SK-N-SH (cell line): ENCODE data around the gene GIMAP2. TPM values are rescaled to one million over a fixed set of nuclear protein-coding genes. Genes with fewer than 3 reads are reported as not detected.

ENCODE experiments used
- CTCF ChIA-PET: fragments of 300-600, 350-600 bp; formaldehyde crosslinking; extraction: SDS; loops from one replicate; lab custom pipeline; 2021; lab: Yijun Ruan, JAX
- POLR2A ChIA-PET: fragments of 350-600 bp; sonication (Branson Sonifier 250); formaldehyde crosslinking; extraction: SDS; loops from one replicate; lab custom pipeline; 2020; ENCODE audit warnings: antibody characterized with exemption, inconsistent platforms; lab: Yijun Ruan, JAX
- DNase-seq: peaks from one replicate; pipeline ENCODE4 v3.0.0; 2012
- H2AFZ ChIP-seq: fragments of 200-600 bp; sonication (generic); 2 replicates; pipeline ENCODE4 v1.8.1; 2016; ENCODE audit warnings: antibody characterized with exemption, mild to moderate bottlenecking, low read depth
- H3F3A ChIP-seq: fragments of 200-600 bp; sonication (generic); replicated peaks from 2 replicates; pipeline ENCODE3; 2016; ENCODE audit warnings: antibody characterized with exemption, mild to moderate bottlenecking; ENCODE audit not compliant: insufficient read depth
- H3K27ac ChIP-seq, 2 experiments: fragments of 200-500 bp in 1 of 2; fragments of 200-600 bp in 1 of 2; sonication (Bioruptor generic) in 1 of 2; sonication (generic), shearing (Covaris generic) in 1 of 2; 2 replicates each; pipeline versions ENCODE4 v1.5.1 to v1.6.1; 2014 to 2016; ENCODE audit warnings: low read depth in 2 of 2, inconsistent platforms in 1 of 2, low read length in 1 of 2, mild to moderate bottlenecking in 1 of 2, mixed read lengths in 1 of 2
- H3K27me3 ChIP-seq: fragments of 200-600 bp; sonication (generic), shearing (Covaris generic); 2 replicates; pipeline ENCODE4 v1.6.1; 2016; ENCODE audit warnings: mixed run types; ENCODE audit not compliant: insufficient read depth
- H3K36me3 ChIP-seq, 2 experiments: fragments of 200-500 bp in 1 of 2; fragments of 200-600 bp in 1 of 2; sonication (Bioruptor generic) in 1 of 2; sonication (generic) in 1 of 2; replicated peaks in 1 of 2; 2 replicates each; pipeline versions ENCODE3 to v1.5.1; 2014 to 2016; ENCODE audit warnings: low read length in 1 of 2, mild to moderate bottlenecking in 1 of 2; ENCODE audit not compliant: insufficient read depth in 2 of 2, control insufficient read depth in 1 of 2
- H3K4me1 ChIP-seq, 2 experiments: fragments of 200-500 bp in 1 of 2; fragments of 200-600 bp in 1 of 2; sonication (Bioruptor generic) in 1 of 2; sonication (generic), shearing (Covaris generic) in 1 of 2; 2 replicates each; pipeline versions ENCODE4 v1.5.1 to v1.6.1; 2014 to 2016; ENCODE audit warnings: low read depth in 1 of 2, low read length in 1 of 2, mixed run types in 1 of 2; ENCODE audit not compliant: insufficient read depth in 2 of 2, control insufficient read depth in 1 of 2
- H3K4me2 ChIP-seq: fragments of 200-600 bp; sonication (generic), shearing (Covaris generic); 2 replicates; pipeline ENCODE4 v1.6.1; 2017; ENCODE audit warnings: mixed run types
- H3K4me3 ChIP-seq, 2 experiments: fragments of 200-500 bp in 1 of 2; fragments of 200-600 bp in 1 of 2; sonication (Bioruptor generic) in 1 of 2; sonication (generic), shearing (Covaris generic) in 1 of 2; 2 replicates each; pipeline versions ENCODE4 v1.5.1 to v1.8.1; 2014 to 2016; ENCODE audit warnings: low read depth in 2 of 2, inconsistent platforms in 1 of 2, low read length in 1 of 2, mild to moderate bottlenecking in 1 of 2, mixed read lengths in 1 of 2, moderate library complexity in 1 of 2
- H3K79me2 ChIP-seq: fragments of 200-600 bp; sonication (generic); 2 replicates; pipeline ENCODE4 v1.8.1; 2017; ENCODE audit warnings: mild to moderate bottlenecking; ENCODE audit not compliant: insufficient read depth
- H3K9ac ChIP-seq: fragments of 200-600 bp; sonication (generic); 2 replicates; pipeline ENCODE4 v1.6.1; 2017; ENCODE audit warnings: mixed run types
- H3K9me2 ChIP-seq: fragments of 200-600 bp; sonication (generic); 2 replicates; pipeline ENCODE4 v1.6.1; 2017; ENCODE audit warnings: mixed run types
- H3K9me3 ChIP-seq: fragments of 200-600 bp; sonication (generic); 2 replicates; pipeline ENCODE4 v1.6.1; 2017; ENCODE audit warnings: mixed run types, mild to moderate bottlenecking, moderate library complexity
- H4K20me1 ChIP-seq: fragments of 200-600 bp; sonication (generic); 2 replicates; pipeline ENCODE4 v1.6.1; 2017; ENCODE audit warnings: mild to moderate bottlenecking, mixed run types; ENCODE audit not compliant: insufficient read depth
- ELF1 ChIP-seq: IDR thresholded peaks from 2 replicates; pipeline ENCODE4 v1.4.0; 2012
- FOXJ3 ChIP-seq: sonication (generic); formaldehyde crosslinking; IDR thresholded peaks from 2 replicates; pipeline ENCODE4 v1.5.1; 2020; ENCODE audit warnings: mild to moderate bottlenecking, missing genetic modification reagents
- GATA2 ChIP-seq: sonication (generic); formaldehyde crosslinking; IDR thresholded peaks from 2 replicates; pipeline ENCODE4 v1.5.0; 2020; ENCODE audit warnings: mild to moderate bottlenecking, missing genetic modification reagents
- POLR2AphosphoS5 ChIP-seq: IDR thresholded peaks from 2 replicates; pipeline ENCODE4 v1.6.1; 2012; ENCODE audit warnings: low read depth, low read length
- RAD21 ChIP-seq: IDR thresholded peaks from 2 replicates; pipeline ENCODE4 v1.6.1; 2012; ENCODE audit warnings: mild to moderate bottlenecking, low read length
- RFX5 ChIP-seq: IDR thresholded peaks from 2 replicates; pipeline ENCODE4 v1.6.1; 2012; ENCODE audit warnings: mild to moderate bottlenecking, improper control_type of control experiment, low read length
- RXRA ChIP-seq: IDR thresholded peaks from 2 replicates; pipeline ENCODE4 v1.4.0; 2012; ENCODE audit warnings: low read depth, mild to moderate bottlenecking, borderline replicate concordance
- SMC3 ChIP-seq: IDR thresholded peaks from 2 replicates; pipeline ENCODE4 v1.6.1; 2012; ENCODE audit warnings: low read depth, low read length, improper control_type of control experiment
- TAF1 ChIP-seq: IDR thresholded peaks from 2 replicates; pipeline ENCODE4 v1.6.1; 2012; ENCODE audit warnings: low read depth, mild to moderate bottlenecking, low read length, moderate library complexity, borderline replicate concordance
- WGBS: methylation state at CpG from one replicate; pipeline ENCODE4 v1.1.6; 2017; ENCODE audit warnings: low lambda C conversion rate; 5-methylcytosine and 5-hydroxymethylcytosine counted together
- polyA plus RNA-seq, 3 experiments: library from polyadenylated mRNA; depleted of rRNA; stranded (reverse); fragments of >200 nt; gene quantifications; 2 replicates each; pipeline ENCODE4 v1.2.3, GENCODE V29; 2012
- TF ChIP-seq, protein P1 (sequence below): fragments of 150-350 bp; IDR thresholded peaks from 2 replicates; pipeline ENCODE4 v1.6.1; 2017; ENCODE audit warnings: antibody characterized with exemption, low read length, low read depth, borderline replicate concordance
- TF ChIP-seq, protein P2 (sequence below): fragments of 150-350 bp; IDR thresholded peaks from 2 replicates; pipeline ENCODE4 v1.6.1; 2016; ENCODE audit warnings: mild to moderate bottlenecking, low read depth, low read length
- TF ChIP-seq, protein P3 (sequence below): IDR thresholded peaks from 2 replicates; pipeline ENCODE4 v1.4.0; 2012; ENCODE audit warnings: low read depth, borderline replicate concordance

GIMAP2 gene
- polyA plus RNA-seq, 1 of the 3 experiments (the other 2 are of a cell fraction) = 4.1 TPM

DNA sequence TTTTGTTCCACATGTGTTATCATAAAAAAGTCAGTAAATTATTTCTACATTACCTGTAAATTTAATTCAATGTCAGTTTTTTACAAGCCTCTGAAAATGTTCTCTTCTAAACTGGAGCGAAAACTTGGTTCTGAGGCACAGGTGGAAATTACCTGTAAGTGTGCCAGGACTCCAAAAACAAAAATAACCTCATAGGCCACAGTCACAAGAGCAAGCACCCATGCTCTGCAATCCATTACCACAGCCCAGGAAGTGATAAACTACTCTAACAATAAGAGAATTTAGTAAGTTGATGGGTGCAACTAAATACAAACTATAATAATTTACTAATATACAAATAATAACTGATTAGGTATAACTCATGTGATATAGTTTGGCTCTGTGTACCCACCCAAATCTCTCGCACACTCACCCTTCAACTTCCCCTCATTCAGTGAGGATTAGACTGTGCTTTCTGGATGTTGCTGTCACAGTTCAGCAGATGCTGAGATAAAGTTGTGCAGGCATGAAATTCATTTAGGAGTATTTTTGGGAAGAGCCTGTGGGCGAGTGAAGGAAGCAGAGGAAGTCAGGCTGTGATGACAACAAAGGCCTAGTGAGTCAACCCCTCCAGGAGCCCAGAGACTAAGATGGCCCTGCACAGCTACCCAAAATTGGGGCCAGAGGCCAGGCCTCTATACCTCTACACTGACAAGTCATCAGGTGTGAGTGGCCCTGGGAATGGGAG is 37.0 kb upstream of the GIMAP2 start:
- H3K4me2 ChIP-seq = no peak overlapping the region
- DNase-seq = no peak
- WGBS = 11% methylated on average over 3 of the region's 3 CpGs
- no peak overlapping the region for H3K9ac ChIP-seq
- CTCF ChIA-PET = interaction anchor here (1.2 kb wide), 1 partner anchor 9 kb away, joined by 3 read pairs; no protein-coding TSS in a partner anchor
- H3K36me3 ChIP-seq = no peaks in the 10 kb centered on the region
- no peaks in the 10 kb centered on the region for H3K9me2 ChIP-seq
- H3F3A ChIP-seq = no peaks in the 10 kb centered on the region
- H3K4me1 ChIP-seq = no peaks in the 10 kb centered on the region
- no peaks in the 10 kb centered on the region for H4K20me1 ChIP-seq
- no peaks in the 10 kb centered on the region for H3K79me2 ChIP-seq
- H3K27ac ChIP-seq = no peak overlapping the region
- no peaks in the 10 kb centered on the region for H3K27me3 ChIP-seq
- H3K4me3 ChIP-seq = no peak overlapping the region
- H2AFZ ChIP-seq = no peak overlapping the region
- TF ChIP-seq RAD21 (no peak), RXRA (no peak), ELF1 (no peak), RFX5 (no peak)
- TF ChIP-seq, protein P1, sequence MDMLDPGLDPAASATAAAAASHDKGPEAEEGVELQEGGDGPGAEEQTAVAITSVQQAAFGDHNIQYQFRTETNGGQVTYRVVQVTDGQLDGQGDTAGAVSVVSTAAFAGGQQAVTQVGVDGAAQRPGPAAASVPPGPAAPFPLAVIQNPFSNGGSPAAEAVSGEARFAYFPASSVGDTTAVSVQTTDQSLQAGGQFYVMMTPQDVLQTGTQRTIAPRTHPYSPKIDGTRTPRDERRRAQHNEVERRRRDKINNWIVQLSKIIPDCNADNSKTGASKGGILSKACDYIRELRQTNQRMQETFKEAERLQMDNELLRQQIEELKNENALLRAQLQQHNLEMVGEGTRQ = no peak
- TF ChIP-seq, all 33 proteins: peak for 0
- POLR2A ChIA-PET = no interaction called here
- no peaks in the 10 kb centered on the region for H3K9me3 ChIP-seq

DNA sequence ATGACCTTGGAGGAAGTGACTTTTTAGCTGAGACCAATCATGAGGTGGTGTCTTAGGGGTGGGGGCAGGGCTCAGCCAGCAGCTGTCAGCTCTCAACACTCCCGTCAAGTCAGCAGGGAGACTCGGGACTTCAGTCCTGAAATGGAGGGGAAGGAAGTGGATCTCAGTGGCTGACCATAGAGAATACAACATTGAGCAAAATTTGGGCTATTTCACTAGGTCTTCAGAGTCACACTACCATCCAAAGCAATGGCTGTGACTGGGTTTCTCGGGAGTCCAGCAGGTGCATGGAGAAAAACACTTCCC is 36.5 kb upstream of the GIMAP2 start:
- Histone ChIP-seq H3K27ac (no peak overlapping the region), H3K27me3 (no peaks in the 10 kb centered on the region), H3K79me2 (no peaks in the 10 kb centered on the region), H4K20me1 (no peaks in the 10 kb centered on the region), H2AFZ (no peak overlapping the region), H3K4me3 (no peak overlapping the region), H3K9me2 (no peaks in the 10 kb centered on the region), H3K9ac (no peak overlapping the region), H3K36me3 (no peaks in the 10 kb centered on the region), H3K4me2 (no peak overlapping the region), H3F3A (no peaks in the 10 kb centered on the region), H3K9me3 (no peaks in the 10 kb centered on the region), H3K4me1 (no peaks in the 10 kb centered on the region)
- ChIA-PET POLR2A (no interaction called here), CTCF (no interaction called here)
- WGBS = 2% methylated on average over 3 of the region's 3 CpGs
- DNase-seq = no peak
- TF ChIP-seq, protein P2, sequence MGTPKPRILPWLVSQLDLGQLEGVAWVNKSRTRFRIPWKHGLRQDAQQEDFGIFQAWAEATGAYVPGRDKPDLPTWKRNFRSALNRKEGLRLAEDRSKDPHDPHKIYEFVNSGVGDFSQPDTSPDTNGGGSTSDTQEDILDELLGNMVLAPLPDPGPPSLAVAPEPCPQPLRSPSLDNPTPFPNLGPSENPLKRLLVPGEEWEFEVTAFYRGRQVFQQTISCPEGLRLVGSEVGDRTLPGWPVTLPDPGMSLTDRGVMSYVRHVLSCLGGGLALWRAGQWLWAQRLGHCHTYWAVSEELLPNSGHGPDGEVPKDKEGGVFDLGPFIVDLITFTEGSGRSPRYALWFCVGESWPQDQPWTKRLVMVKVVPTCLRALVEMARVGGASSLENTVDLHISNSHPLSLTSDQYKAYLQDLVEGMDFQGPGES = no peak
- TF ChIP-seq FOXJ3 (CRISPR knock-in tag) = no peak
- TF ChIP-seq POLR2AphosphoS5 = no peak
- no peak for TF ChIP-seq RXRA
- TF ChIP-seq GATA2 = no peak
- TF ChIP-seq, protein P3, sequence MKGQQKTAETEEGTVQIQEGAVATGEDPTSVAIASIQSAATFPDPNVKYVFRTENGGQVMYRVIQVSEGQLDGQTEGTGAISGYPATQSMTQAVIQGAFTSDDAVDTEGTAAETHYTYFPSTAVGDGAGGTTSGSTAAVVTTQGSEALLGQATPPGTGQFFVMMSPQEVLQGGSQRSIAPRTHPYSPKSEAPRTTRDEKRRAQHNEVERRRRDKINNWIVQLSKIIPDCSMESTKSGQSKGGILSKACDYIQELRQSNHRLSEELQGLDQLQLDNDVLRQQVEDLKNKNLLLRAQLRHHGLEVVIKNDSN = no peak
- TF ChIP-seq SMC3 = no peak
- TF ChIP-seq, protein P1 = no peak
- no peak for TF ChIP-seq TAF1
- TF ChIP-seq RFX5 = no peak
